ENCODE measurements around the gene ETV3. TPM values are rescaled to one million over a fixed set of nuclear protein-coding genes. Genes with fewer than 3 reads are reported as not detected.

Gene ETV3
- total and polyA plus RNA-seq, 2 of the 13 experiments (the other 11 are each of a cell fraction or from before 2014, with no cell fraction given) = 4.2 to 5.8 TPM

DNA sequence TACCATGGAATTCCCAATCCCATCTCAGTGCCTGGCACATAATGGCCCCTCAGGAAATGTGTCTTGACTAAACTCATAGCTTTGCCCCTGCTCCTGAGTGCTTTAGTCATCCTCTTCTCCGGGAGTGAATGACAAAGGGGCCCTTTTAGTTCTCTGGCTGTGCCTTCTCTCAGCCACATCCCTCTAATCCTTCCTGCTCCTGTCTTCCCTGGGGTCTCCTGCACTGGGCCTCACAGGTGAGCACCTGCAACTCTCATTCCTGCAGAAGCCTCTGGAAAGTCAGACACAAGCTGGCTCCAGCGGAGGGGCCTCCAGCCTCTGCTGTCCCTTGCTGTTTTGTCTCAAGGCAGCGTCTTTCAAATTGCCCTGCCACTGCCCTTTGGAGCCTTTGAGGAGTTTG lies 24.6 kb downstream of the ETV3 start:
- Histone ChIP-seq H3K4me2 (ENCODE audit: low read depth, low read length) (no peak overlapping the region), H3K9me3 (ENCODE audit: low read length) (no peaks in the 10 kb centered on the region), H3K36me3 (replicated peaks in 1 of 2; ENCODE audit: control insufficient read depth in 1 of 2, insufficient read depth in 2 of 2, low read length in 2 of 2) (no peaks in the 10 kb centered on the region), H3K27me3 (ENCODE audit: control insufficient read depth in 1 of 2, insufficient read depth in 2 of 2, low read length in 2 of 2) (peaks cover 13 to 51% of the 10 kb centered on the region in 2 experiments; a peak in 4 of 5 replicates), H3K9ac (ENCODE audit: insufficient read depth, low read depth, low read length) (no peak overlapping the region), H3K4me3 (replicated peaks in 1 of 3; ENCODE audit: insufficient read depth in 1 of 3, low read depth in 2 of 3, low read length in 3 of 3) (no peak overlapping the region), H3K27ac (ENCODE audit: extremely low read length, insufficient read depth, low read length) (no peak overlapping the region), H3K4me1 (ENCODE audit: insufficient read depth, low read length) (peaks cover 5% of the 10 kb centered on the region; the same call in 1 of the 2 replicates), H3K79me2 (ENCODE audit: insufficient read depth, low read length) (no peaks in the 10 kb centered on the region), H2AFZ (ENCODE audit: low read length) (no peak overlapping the region), H4K20me1 (ENCODE audit: insufficient read depth, low read length) (no peaks in the 10 kb centered on the region)
- TF ChIP-seq MTA1 (CRISPR knock-in tag; IDR thresholded peaks at IDR 0.05; ENCODE audit: borderline replicate concordance) = no peak
- no peak for TF ChIP-seq ZNF281 (CRISPR knock-in tag; IDR thresholded peaks at IDR 0.05; ENCODE audit: borderline replicate concordance)
- no peak for TF ChIP-seq CHD4 (IDR thresholded peaks at IDR 0.05; ENCODE audit: borderline replicate concordance, low read length)
- TF ChIP-seq, protein P1, sequence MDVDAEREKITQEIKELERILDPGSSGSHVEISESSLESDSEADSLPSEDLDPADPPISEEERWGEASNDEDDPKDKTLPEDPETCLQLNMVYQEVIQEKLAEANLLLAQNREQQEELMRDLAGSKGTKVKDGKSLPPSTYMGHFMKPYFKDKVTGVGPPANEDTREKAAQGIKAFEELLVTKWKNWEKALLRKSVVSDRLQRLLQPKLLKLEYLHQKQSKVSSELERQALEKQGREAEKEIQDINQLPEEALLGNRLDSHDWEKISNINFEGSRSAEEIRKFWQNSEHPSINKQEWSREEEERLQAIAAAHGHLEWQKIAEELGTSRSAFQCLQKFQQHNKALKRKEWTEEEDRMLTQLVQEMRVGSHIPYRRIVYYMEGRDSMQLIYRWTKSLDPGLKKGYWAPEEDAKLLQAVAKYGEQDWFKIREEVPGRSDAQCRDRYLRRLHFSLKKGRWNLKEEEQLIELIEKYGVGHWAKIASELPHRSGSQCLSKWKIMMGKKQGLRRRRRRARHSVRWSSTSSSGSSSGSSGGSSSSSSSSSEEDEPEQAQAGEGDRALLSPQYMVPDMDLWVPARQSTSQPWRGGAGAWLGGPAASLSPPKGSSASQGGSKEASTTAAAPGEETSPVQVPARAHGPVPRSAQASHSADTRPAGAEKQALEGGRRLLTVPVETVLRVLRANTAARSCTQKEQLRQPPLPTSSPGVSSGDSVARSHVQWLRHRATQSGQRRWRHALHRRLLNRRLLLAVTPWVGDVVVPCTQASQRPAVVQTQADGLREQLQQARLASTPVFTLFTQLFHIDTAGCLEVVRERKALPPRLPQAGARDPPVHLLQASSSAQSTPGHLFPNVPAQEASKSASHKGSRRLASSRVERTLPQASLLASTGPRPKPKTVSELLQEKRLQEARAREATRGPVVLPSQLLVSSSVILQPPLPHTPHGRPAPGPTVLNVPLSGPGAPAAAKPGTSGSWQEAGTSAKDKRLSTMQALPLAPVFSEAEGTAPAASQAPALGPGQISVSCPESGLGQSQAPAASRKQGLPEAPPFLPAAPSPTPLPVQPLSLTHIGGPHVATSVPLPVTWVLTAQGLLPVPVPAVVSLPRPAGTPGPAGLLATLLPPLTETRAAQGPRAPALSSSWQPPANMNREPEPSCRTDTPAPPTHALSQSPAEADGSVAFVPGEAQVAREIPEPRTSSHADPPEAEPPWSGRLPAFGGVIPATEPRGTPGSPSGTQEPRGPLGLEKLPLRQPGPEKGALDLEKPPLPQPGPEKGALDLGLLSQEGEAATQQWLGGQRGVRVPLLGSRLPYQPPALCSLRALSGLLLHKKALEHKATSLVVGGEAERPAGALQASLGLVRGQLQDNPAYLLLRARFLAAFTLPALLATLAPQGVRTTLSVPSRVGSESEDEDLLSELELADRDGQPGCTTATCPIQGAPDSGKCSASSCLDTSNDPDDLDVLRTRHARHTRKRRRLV (CRISPR knock-in tag; IDR thresholded peaks at IDR 0.05) = no peak
- TF ChIP-seq SRY (CRISPR knock-in tag; IDR thresholded peaks at IDR 0.05) = no peak
- TF ChIP-seq XRCC5 (optimal IDR thresholded peaks at IDR 0.05; ENCODE audit: low read length) = no peak
- TF ChIP-seq HOXD1 (CRISPR knock-in tag; IDR thresholded peaks at IDR 0.05) = no peak
- TF ChIP-seq, protein P2, sequence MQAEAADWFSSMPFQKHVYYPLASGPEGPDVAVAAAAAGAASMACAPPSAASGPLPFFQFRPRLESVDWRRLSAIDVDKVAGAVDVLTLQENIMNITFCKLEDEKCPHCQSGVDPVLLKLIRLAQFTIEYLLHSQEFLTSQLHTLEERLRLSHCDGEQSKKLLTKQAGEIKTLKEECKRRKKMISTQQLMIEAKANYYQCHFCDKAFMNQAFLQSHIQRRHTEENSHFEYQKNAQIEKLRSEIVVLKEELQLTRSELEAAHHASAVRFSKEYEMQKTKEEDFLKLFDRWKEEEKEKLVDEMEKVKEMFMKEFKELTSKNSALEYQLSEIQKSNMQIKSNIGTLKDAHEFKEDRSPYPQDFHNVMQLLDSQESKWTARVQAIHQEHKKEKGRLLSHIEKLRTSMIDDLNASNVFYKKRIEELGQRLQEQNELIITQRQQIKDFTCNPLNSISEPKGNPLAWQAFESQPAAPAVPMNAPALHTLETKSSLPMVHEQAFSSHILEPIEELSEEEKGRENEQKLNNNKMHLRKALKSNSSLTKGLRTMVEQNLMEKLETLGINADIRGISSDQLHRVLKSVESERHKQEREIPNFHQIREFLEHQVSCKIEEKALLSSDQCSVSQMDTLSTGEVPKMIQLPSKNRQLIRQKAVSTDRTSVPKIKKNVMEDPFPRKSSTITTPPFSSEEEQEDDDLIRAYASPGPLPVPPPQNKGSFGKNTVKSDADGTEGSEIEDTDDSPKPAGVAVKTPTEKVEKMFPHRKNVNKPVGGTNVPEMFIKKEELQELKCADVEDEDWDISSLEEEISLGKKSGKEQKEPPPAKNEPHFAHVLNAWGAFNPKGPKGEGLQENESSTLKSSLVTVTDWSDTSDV (CRISPR knock-in tag; IDR thresholded peaks at IDR 0.05) = no peak
- TF ChIP-seq ZNF33A (CRISPR knock-in tag; IDR thresholded peaks at IDR 0.05; ENCODE audit: borderline replicate concordance) = no peak
- WGBS (ENCODE audit: low lambda C conversion rate) = 20% methylated on average over 3 of the region's 3 CpGs
- ATAC-seq = no peak
- intact Hi-C loops (cut with micrococcal nuclease; ENCODE audit: unreplicated experiment) (no loop called here), in situ Hi-C loops (cut with HindIII; ENCODE audit: extremely low pct_ligation_motif_present, low pct_unique_long_range_greater_than_20kb) (no loop called here)
- no peak for DNase-seq (ENCODE audit: low spot score)
- FAIRE-seq = no peak
- POLR2A ChIA-PET = no interaction called here
- no TSS peak for BruUV-seq (replicated peaks)
- CTCF ChIA-PET (ENCODE audit: low intra/inter-chr PET ratio, low total read pairs) = no interaction called here
